ENCODE data around the gene SLC23A1.
"Not testable (repeated sequence)": the region's sequence is repeated elsewhere in the genome, so short reads cannot be mapped to it uniquely, and the experiment has no call there.

SLC23A1 gene

GRCh38 chr5:139414581-139415130 is 31.6 kb upstream of the SLC23A1 start:
- TF ChIP-seq CTCF (IDR thresholded peaks at IDR 0.05; ENCODE audit: borderline replicate concordance, control extremely low read depth, extremely low read depth, insufficient read depth, missing control alignments), result no peak
- no peak for DNase-seq (ENCODE audit: low spot score)
- in situ Hi-C loops (cut with MboI; ENCODE audit: low sequenced_read_pairs, unreplicated experiment), result loop anchor here (25.0 kb wide), 1 partner anchor 348 kb away; no protein-coding TSS in a partner anchor

- no peak for TF ChIP-seq CTCF (IDR thresholded peaks at IDR 0.05; ENCODE audit: borderline replicate concordance, control extremely low read depth, extremely low read depth, insufficient read depth, missing control alignments)
- peak; percentile 66 for DNase-seq (ENCODE audit: low spot score)
- in situ Hi-C loops (cut with MboI; ENCODE audit: low sequenced_read_pairs, unreplicated experiment), result loop anchor here (25.0 kb wide), 1 partner anchor 348 kb away; no protein-coding TSS in a partner anchor
These were observed 30.9 kb upstream of the SLC23A1 start for GRCh38 chr5:139413963-139414362.

GRCh38 chr5:139413153-139413552 is 30.1 kb upstream of the SLC23A1 start:
- no peak for TF ChIP-seq CTCF (IDR thresholded peaks at IDR 0.05; ENCODE audit: borderline replicate concordance, control extremely low read depth, extremely low read depth, insufficient read depth, missing control alignments)
- in situ Hi-C loops (cut with MboI; ENCODE audit: low sequenced_read_pairs, unreplicated experiment), result loop anchor here (25.0 kb wide), 1 partner anchor 349 kb away; no protein-coding TSS in a partner anchor
- DNase-seq (ENCODE audit: low spot score), result no peak

- in situ Hi-C loops (cut with MboI; ENCODE audit: low sequenced_read_pairs, unreplicated experiment), result loop anchor here (25.0 kb wide), 1 partner anchor 351 kb away; no protein-coding TSS in a partner anchor
- no peak for TF ChIP-seq CTCF (IDR thresholded peaks at IDR 0.05; ENCODE audit: borderline replicate concordance, control extremely low read depth, extremely low read depth, insufficient read depth, missing control alignments)
- DNase-seq (ENCODE audit: low spot score), result no peak
These were observed 28.1 kb upstream of the SLC23A1 start for GRCh38 chr5:139410993-139411828.

- no peak for TF ChIP-seq CTCF (IDR thresholded peaks at IDR 0.05; ENCODE audit: borderline replicate concordance, control extremely low read depth, extremely low read depth, insufficient read depth, missing control alignments)
- DNase-seq (ENCODE audit: low spot score), result no peak
- in situ Hi-C loops (cut with MboI; ENCODE audit: low sequenced_read_pairs, unreplicated experiment), result loop anchor here (25.0 kb wide), 1 partner anchor 352 kb away; no protein-coding TSS in a partner anchor
These were observed 27.3 kb upstream of the SLC23A1 start for GRCh38 chr5:139410121-139410992.

- not testable (repeated sequence) for DNase-seq (ENCODE audit: low spot score)
- in situ Hi-C loops (cut with MboI; ENCODE audit: low sequenced_read_pairs, unreplicated experiment), result loop anchor here (25.0 kb wide), 1 partner anchor 353 kb away; no protein-coding TSS in a partner anchor
These were observed 26.0 kb upstream of the SLC23A1 start for GRCh38 chr5:139409116-139409515.

Measured in GM13976 (cell line).